ENCODE measurements around the gene TNS1. TPM values are rescaled to one million over a fixed set of nuclear protein-coding genes. Genes with fewer than 3 reads are reported as not detected.

Gene TNS1
- total RNA-seq, 1 experiment from 2014 or later: not detected

DNA sequence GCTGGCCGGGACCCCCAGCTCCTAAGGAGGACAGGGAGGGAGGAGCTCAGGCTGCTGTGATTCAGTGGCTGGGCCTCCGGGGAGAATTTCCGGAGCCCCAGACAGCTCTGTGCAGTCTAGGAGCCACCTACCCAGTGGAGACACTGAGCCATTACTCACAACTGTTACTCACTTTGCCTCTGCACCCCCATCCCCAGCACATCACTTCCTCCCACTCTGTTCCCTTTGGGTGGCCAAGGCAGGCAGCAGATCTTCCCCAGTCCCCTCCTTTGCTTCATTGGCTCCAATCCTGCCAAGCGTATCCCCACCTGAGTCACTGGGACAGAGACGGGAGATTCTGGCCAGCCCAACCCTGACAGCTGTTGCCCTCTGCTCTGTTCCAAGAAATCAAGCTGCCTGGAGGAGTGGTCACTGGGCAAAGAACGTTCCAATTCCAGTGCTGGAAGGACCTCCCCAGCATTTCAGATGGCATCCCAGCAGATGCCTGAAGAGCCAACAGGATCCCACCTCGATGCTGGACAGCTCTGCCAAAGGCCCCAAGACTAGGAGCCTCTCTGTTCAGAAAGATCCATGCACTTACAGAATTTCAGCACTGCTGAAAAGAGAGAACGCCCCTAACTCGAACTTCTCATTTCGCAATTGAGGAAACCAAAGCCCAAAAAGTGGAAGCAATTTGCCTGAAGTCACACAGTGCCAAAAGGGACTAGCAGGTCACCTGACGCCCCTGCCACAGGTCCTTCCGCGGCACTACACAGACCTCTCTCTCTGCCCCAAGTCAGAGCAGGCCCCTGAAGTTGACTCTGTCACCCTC, 68.3 kb downstream of the TNS1 start:
- no peak for DNase-seq (ENCODE audit: extremely low read depth, low read depth)

DNA sequence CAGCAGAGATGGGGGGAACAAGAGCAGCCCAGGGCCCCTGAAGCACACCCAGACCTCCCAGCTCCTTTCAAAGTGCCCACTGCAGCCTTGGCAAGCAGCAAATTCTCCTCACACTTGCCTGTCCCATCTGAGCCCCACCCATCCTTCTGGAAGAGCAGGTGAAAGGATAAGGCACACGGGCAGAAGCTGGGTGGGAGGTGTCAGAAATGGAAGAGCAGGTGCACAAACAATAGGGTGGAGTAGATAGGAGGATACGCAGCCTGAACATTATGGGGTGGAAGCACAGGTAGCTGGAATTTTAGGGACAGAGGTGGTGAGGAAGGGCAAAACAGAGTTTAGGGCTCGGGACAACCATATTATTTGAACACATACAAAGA, 69.2 kb downstream of the TNS1 start:
- no peak for DNase-seq (ENCODE audit: extremely low read depth, low read depth)

DNA sequence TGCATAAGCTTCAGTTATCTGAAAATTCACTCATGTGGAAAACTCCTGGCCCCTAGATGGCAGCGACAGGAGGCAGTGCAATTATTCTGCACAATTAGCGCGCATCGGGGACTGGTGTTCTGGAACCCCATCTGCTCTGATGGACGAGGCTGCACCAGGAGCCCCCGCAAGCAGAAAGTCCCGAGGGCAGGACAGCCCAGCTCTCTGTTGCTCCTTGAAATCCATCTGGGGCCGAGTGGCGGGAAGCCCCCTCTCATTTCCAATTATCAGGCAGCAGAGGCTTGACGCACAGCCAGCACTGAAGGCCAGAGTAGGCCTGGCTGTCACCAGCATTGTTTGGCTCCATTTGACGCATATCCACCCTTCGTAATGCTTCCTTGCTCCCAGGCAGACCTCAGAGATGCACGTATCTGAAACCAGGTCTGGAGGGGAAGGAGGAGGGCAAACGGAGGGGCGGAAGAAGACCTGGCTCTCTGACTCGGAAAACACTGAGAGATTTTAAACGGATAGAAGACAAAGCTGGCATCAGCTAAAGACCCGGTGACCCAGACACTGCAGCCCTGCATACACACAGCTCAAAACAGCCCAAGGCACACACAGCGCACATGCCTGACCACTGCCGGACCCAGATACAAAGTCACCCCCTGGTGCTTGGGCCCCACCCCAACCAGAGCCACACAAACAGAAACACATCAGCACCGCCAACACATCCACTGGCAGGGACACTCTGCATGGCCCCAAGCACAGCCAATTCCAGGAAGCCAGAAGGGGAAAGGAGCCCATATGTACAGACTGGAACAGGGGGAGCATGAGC, 69.8 kb downstream of the TNS1 start:
- DNase-seq (ENCODE audit: extremely low read depth, low read depth): no peak

DNA sequence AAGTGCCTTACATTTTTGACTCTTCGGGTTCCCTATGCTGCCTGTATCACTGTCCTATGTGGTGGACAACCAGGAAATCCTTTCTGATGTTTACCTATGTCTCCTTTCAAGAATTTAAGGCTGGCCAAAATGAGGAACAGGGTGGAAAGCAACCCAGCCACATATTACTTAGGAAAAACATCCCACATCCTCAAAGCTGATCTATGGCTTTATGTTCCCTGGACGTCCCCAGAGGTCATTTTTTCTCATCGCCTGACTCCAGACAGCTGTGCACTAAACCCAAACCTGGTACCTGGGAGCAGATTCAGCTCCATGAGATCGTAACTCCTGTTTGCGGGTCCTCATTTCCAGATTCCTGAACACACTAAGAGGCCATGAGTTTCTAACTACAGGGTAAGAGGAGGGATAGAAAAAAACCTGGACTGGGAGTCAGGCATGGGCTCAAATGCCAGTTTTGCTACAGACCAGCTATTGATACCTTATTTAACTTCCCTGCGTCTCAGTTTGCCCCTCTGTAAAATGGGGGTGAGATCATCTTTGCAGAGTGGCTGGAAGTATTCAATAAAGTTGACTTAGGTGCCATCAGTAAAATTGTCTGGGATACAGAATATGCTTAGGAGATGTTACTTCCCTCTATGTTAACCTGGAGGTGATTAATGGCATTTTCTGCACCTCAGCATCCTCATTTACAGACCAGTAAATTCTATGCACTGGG, 70.8 kb downstream of the TNS1 start:
- DNase-seq (ENCODE audit: extremely low read depth, low read depth): no peak

DNA sequence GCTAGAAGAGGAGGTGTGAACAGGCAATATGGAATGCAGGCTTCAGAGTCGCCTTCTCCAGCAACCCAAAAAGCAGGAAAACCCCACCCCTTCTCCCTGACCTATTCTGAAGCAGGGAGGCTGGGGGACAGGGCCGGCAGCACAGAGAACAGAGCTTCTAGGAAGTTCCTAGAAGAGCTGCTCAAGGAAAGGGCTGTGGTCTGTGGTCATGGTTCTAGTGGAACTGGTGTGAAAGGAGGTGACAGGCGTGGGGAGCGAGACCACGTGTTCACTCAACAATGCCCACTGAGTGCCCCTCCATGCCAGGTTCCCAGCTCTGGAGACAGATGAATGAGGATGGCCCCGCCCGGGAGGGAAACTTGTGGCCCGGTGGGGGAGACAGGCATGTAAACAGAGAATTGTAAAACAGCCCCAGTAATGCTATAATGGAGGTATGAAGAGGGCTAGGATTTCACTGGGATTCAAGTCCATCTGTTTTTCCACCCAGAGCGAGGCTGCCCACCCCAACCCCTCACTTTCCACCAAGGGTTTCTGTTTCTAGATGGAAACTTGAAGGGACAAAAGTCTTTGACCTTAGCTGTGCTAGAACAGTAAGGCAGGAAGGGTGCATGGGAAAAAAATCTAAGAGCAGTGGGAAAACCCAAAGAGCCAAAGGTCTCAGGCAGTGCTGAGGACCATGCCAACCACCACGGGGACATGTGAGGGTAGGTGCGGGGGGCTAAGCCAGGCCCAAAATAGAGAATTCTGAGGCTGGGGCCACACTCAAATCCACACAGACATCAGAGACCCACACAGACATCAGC, 71.8 kb downstream of the TNS1 start:
- no peak for DNase-seq (ENCODE audit: extremely low read depth, low read depth)

DNA sequence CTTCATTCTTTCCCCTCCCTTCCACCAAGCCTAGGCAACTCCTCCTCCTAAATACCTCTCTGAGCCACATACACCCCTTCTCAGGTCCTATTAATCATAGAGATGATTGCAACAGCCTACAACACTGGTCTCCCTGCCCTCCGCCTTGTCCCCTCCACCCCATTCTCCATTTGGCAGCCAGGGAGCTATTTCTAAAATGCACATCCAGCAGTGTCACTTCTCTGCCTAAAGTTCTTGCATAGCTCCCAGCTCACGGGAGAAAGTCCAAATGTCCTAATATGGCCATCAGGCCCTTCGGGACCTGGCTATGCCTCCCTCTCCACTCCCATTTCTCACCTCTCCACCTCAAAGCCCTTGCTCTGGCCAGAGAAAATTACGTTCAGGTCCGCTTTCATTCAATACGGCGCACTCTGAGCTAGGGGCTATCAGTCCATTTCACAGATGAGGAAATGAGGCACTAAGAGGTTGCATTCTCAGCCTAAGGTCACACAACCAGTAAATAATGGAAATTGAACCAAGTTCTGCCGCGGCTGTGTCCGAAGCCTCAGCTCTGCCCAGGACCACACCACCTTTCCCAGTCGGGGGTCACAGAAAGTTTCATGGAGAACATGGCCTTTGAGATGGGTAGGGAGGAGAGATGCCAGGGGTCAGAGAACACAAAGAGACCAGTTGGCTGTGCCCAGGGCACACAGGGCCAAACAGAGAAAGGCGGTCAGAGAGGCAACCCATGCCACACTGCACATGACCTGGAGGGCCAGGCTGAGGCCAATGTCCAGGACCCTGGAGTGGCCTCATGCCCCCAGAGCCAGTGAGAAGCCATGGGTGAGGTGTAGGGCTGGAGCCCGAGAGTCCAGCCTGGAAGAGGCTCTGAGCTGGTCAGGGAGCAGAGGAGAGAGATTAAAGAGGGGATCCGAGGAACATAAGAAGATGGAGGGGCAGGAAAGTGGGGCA, 72.8 kb downstream of the TNS1 start:
- no peak for DNase-seq (ENCODE audit: extremely low read depth, low read depth)

DNA sequence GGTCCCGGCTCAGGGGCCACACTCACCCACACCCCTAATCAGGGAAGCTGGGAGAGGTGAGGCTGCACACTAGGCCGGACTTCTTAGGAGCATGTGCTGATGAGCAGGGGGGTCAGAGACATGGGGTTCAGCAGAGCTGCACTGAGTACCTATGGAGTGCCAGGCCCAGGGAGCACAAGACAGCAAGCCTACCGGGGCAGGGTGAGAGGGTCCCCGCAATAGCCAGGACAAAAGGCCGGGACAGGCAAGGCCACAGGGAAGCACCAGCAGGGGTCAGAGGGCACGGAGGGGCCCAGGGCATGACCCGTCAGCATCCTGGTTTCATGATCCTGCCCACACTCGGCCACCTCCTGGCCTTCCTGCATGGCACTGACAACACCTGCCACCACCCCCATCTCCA, 73.5 kb downstream of the TNS1 start:
- DNase-seq (ENCODE audit: extremely low read depth, low read depth): no peak

DNA sequence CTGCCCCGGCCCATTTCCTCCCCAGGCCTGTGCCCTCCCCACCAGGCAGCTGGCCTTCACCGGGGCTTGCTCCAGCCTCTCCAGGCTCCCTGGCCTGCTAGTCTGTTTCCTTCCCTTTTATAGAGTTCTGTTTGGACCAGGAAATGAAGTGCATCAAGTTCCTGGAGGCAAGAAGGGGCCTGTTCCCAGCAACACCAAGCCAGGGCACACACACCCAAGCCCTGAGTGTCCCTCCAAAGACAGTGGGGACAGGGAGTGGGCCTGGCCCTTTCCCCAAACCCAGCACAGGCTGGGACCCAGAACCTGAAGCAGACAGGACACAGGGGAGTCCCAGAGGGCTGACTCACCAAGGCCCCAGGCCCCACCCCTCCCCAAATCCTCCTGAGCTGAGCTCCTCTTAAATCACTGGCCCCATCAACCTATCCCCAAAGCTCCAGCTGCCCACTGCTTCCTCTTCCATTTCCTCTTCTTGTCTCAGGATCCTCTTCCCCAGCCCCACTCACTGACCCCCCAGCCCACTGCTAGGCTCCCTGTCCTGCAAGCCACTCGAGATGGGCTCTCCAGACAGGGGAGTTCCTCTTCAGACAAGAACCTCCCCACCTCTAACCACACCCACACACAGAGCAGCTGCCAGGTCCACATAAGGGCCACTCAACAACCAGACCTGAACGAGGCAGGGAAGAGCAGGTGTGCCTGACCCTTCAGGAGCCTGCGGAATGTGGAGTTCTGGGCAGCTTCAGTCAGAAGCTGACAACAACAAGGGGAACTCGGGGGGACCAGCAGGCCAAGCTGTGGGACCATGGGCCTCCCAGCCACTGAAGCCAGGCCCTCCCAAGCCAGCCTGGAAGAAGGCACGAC, 74.2 kb downstream of the TNS1 start:
- DNase-seq (ENCODE audit: extremely low read depth, low read depth): no peak

DNA sequence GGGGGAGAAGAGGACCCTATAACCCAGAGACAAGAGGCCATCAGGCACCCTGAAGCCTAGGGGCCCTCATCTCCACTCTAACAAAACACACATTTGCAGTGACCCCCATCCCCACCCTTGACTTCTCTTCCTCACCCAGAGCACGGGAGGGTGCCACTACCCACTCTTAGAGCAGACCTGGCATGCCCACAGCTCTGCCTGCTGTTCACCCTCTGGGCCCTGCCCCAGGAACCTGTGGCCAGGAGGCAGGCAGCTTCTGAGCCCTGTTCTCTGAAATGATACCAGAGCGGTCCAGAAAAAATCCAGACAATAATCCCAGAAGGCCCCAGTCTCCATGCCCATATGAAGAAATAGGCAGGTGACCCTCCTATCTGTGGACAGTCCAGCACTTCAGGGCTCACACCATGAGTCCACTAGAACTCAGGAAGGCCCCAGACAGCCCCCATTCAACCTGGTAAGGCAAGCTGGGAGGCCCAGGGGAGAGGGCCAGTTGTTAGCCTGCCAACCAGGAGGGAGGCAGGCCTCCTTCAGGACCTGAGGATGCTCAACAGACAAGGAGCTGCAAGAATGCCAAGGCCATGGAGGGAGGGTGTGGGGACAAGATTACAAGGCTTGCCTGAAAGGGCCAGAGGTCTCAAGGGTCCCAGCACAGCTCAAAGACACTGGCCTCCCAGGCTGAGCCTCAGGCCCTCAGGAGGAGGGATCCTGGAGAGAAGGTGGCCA, 75.0 kb downstream of the TNS1 start:
- no peak for DNase-seq (ENCODE audit: extremely low read depth, low read depth)

DNA sequence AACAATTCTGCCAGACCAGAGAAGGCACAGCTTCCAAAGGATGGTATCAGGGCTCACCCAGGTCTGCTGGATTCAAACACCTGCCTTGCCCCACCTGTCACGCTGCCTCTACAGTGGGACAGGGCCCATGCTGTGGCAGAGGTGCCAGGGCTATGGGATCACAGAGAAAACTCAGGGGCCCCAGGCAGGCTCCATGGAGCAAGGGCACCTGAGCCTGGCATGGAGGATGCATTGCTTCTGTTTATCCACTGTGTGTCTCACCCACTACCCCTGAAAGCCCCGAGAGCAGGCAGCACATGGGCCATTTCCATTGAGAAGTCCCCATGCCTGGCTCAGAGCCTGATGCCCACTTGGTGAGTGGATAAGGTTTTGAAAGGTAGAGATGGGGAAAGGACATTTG, 76.0 kb downstream of the TNS1 start:
- DNase-seq (ENCODE audit: extremely low read depth, low read depth): no peak

DNA sequence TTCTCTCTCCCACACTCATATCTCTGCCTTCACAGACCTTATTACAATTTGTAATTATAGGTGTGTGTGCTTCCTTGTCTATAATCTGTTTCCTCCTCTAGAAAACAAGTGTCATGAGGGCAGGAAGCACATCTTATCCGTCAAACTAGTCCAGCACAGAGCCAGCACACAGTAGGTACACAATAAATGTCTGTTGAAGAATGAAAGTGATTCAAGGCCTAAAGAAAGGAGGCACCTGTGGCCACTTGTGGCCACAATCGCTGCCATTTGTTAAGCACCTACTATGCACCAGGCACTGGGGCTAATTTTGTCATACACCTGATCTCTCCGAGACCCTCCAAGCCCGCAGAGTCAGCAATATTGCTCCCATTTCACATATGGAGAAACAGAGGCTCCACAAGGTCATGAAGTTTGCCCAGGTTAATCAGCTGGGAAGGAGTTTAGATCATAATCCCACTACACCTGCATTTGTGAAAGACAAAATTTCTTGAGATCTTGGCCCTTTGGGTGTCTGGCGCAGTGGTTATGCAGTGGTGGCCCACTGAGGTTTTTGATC, 78.4 kb downstream of the TNS1 start:
- DNase-seq (ENCODE audit: extremely low read depth, low read depth): no peak

DNA sequence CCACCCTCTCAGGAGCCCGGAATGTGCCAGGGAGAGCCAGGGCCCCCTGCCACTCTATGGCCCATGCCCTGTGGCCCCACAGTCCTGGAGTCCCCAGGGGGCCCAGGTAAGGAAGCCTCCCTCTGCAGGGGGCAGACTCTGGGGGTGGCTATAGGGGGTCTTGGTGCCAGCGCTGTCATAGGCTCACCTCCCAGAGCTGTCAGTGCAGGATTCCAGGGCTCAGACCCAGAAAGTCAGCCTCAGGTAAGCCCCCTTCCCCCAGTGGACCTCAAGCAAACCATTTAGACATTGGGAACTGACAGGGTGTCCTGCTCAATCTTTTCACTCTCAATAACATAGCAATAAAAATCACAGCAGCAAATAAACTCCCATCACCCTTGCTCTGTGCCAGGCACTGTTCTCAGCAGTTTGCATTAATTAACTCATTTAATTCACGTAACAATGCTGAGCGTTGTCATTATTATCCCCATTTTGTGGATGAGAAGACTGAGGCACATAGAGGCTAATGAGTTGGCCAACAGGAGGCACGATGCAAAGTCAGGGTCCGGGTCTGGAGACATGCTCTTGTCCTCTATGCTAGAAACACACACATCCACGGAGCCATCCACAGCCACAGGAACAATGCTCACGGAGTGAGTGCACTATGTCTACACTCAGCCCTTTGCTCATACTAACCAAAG, 79.6 kb downstream of the TNS1 start:
- DNase-seq (ENCODE audit: extremely low read depth, low read depth): no peak

DNA sequence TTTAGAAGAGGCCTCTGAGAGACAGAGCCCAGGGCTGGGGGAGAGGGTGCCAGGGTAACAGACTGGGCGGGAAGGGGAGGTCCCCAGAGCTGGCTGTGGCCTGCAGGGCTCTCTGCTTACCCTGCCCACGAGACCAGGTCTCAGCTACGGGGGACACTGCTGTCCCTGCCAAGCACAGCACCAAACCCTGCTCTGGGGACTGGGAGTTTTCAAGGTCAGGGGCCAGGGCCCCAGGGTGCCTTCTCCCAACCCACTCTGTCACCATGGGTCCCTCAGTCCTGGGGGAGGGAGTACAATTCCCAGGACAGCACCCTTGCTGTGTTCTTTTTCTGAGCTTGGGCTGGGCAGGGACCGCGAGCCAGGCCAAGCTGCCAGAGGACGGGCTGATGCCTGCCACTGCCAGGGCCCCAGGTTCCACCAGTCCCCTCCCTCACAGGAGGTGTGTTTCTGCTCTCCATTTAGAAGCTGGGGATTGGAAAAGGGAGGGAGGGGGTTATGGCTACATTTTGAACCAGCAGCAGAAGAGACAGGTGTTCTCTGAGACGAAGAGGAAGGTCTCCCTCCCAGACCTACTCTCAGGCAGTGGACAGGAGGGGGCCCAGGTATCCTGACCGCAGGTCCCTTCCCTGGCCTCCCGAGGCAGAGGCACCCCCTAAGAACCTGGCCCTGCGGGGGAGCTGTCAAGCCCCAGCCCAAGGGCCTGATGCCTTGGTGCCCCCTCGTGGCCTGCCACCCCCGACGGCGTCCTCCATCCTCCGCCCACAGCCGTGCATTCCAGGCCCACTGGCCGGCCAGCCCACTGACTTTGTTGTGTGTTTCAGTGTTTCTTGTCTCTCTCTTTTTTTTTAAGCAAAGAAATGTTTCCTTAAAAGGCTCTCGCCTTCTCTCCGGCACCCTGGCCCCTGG, 80.4 kb downstream of the TNS1 start:
- DNase-seq (ENCODE audit: extremely low read depth, low read depth): no peak

DNA sequence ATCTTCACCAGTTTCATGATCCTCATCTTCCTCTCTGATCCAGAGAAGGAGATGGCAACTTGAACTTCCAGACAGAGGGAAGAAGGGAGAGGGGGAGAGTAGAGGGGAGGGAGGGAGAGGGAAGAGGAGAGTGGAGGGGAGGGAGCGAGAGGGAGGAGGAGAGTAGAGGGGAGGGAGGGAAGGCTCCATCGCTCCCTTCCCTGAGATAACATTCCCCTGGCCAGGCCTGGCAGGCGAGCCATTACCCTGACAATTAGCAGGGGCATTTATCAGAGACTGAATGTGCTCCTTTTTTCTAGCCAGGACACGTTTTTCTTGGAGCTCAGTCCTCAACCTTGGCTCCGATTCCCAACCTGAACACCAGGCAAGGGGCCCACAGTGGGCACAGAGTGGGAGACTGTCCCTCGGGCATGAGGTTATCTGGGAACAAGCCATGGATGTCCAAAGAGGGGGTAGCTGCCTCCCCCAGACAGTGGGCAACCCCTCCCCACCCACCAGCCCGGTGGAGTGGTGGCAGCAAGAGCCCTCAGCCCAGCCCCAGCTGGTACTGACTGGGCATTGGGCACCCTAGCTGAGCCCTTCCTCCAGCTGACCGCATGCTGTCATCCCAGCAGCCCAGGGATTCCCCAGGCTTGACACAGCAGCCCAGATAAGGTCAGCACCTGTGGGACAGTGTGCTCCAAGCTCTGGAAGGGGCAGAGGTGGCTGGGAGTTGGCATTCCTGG, 81.8 kb downstream of the TNS1 start:
- no peak for DNase-seq (ENCODE audit: extremely low read depth, low read depth)

DNA sequence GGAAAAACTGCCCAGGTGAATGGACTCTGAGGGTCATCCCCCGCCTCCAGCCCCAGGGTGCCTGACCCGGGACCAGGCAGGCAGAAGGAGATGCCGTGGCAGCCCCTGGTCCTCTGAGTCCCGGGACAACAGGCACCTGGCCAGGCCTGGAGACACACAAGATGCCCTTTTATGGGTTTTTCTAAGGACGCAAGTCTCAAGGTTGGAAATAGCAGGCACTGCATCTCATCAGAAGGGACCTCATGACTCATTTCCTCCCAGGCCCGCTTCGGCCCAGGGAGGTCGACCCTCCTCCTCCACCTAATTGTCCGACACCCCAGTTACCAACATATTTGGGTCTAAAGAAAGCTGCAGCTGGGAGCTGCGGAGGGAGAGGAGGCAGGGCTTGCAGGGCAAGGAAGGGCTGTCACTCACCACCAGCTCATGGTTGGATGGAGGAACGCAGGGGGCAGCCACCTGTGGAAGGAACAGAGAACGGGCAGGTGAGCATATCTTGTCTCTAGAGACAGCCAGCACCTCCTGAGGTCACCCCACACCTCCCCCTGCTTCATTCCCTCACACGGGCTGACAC, 82.9 kb downstream of the TNS1 start:
- no peak for DNase-seq (ENCODE audit: extremely low read depth, low read depth)
